GM10847 (cell line): Measurements from ENCODE around the gene HCN3.

Experiments used
- POLR2A ChIP-seq: IDR thresholded peaks from 2 replicates; pipeline ENCODE4 v1.6.1; 2011; ENCODE audit not compliant: insufficient read length; ENCODE audit errors: extremely low read depth

HCN3 gene

GRCh38 chr1:155300024-155300423, 22.8 kb downstream of the HCN3 start:
- no peak for TF ChIP-seq POLR2A

- no peak for TF ChIP-seq POLR2A
Measured at GRCh38 chr1:155300553-155301329, 23.5 kb downstream of the HCN3 start.

- no peak for TF ChIP-seq POLR2A
Measured at GRCh38 chr1:155301342-155301841, 24.1 kb downstream of the HCN3 start, which contains the start of gene PKLR. Gene PKLR (minus strand): TSS chr1:155301438. CDS start chr1:155301395, 43 bp downstream.

DNA sequence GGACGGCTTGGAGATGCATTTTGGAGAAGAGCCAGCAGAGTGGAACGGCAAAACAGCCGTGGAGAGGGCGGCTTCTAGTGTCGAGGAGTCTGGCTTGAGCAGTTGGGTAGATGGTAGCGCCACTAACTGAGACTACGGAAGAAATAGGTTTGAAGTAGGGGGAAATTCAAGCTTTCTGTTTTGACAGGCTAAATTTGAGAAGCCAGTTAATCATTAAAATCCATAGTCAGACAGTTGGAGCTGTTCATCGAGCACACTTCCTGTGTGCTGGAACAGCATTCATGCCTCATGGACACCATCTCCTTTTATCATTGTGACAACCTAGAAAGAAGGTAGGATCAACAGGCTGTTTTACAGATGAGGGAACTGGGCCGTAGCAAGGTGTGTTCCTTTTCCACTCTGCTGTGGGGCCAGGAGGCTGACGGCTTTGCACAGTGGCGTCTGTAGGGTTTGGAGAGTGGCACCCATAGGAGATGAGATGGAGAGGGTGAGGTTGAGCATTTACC, 27.3 kb downstream of the HCN3 start:
- no peak for TF ChIP-seq POLR2A

DNA sequence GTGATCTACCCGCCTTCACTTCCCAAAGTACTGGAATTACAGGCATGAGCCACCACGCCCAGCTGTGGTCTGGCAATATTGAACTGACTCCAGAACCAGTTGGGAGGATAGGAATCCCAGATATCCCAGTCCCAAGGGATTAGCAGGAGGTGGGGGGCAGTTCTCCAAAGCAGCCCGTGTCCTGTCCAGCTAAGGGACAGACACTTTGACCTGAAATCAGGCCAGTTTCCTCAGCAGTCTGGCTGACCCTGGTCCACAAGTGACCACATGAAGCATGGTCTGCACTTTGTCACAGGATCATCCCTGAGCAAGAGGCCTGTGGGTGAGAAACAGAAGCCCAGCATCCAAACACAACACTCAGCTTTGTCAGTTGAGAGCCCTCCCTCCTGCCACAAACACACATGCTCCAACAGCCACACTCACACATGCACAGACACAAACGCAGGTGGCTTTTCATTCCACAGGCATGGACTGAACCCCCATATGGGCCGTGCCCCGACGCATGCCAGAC, 28.7 kb downstream of the HCN3 start:
- TF ChIP-seq POLR2A, result no peak

- no peak for TF ChIP-seq POLR2A
Measured at GRCh38 chr1:155307247-155307740, 30.0 kb downstream of the HCN3 start.

- TF ChIP-seq POLR2A, result peak; percentile 86
Measured at GRCh38 chr1:155308493-155309422, 31.5 kb downstream of the HCN3 start, which contains the start of gene FDPS. Gene FDPS (plus strand): TSS chr1:155308866. CDS start chr1:155309790, 924 bp downstream.

DNA sequence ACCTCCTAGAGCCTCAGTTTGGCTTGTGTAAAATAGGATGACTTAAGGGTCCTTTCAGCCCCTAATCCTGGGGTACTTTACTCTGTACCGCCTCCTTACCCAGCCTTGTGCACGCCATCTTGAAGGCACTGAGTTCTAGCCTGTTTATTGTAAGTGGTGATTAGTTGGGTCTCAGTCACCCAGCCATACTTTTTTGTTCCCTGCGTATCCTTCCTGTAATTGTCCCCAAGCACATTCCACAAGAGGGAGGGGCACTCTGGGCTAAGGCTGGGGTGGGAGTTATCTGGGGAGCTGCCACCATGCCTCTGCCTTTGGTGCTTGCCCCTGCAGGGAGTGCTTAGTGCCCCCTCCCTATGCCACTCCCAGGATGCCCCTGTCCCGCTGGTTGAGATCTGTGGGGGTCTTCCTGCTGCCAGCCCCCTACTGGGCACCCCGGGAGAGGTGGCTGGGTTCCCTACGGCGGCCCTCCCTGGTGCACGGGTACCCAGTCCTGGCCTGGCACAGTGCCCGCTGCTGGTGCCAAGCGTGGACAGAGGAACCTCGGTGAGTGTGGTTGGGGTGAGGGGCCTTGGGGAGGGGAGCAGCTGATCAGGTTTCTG, 32.3 kb downstream of the HCN3 start:
- no peak for TF ChIP-seq POLR2A

DNA sequence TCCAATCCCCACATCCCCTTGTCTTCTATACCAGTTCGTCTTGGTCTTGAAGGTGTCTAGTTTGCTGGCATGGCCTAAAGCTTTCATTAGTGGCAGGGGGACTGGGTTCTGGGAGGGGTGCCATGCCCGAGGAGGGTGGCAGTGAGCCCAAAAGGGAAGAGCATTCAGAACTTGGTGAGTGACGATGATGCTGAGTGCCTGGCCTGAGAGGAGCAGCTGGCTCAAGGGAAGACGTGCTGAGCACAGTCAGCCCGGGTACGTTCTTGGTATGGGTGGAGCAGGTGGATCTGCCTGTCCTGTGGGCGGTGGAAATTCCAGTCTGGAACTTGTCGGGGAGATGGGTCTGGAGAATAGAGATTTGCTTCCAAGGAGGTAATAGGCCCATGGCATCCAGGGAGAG, 36.0 kb downstream of the HCN3 start:
- no peak for TF ChIP-seq POLR2A

GRCh38 chr1:155316922-155317321, 39.7 kb downstream of the HCN3 start:
- TF ChIP-seq POLR2A, result no peak

DNA sequence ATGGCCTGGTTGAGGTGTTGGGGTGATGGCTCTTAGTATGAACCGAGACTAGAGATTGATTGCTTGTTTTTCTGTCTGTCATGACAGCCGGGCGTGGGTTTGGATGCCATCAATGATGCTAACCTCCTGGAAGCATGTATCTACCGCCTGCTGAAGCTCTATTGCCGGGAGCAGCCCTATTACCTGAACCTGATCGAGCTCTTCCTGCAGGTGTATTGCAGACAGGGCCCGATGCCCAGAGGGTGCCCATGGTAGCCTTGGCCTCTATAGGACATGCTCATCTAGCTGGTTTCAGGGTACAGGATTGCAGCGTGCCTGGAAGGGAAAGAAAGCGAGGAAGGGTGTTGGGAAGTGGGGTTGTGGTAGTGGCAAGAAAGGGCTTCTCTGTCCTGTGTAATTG, 40.8 kb downstream of the HCN3 start:
- TF ChIP-seq POLR2A, result no peak

DNA sequence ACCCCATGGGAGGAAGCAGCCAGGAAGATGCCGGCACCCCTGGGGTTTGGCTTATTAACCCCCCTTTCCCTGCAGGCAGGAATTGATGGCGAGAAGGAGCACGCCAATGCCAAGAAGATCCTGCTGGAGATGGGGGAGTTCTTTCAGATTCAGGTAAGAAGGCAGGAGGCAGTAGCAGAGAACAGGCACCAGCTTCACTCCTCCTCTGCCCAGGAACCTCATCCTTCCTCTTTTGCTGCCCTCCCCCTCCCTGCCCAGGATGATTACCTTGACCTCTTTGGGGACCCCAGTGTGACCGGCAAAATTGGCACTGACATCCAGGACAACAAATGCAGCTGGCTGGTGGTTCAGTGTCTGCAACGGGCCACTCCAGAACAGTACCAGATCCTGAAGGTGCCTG, 42.3 kb downstream of the HCN3 start:
- no peak for TF ChIP-seq POLR2A

DNA sequence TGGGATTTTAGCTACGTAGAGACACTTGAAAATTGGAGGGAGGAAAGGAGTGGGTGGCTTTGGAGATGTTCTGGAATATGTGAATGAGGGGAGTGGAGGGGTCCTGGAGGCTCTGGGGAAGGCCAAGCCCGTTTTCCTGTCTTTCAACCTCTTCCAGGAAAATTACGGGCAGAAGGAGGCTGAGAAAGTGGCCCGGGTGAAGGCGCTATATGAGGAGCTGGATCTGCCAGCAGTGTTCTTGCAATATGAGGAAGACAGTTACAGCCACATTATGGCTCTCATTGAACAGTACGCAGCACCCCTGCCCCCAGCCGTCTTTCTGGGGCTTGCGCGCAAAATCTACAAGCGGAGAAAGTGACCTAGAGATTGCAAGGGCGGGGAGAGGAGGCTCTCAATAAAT, 43.0 kb downstream of the HCN3 start:
- TF ChIP-seq POLR2A, result no peak

- TF ChIP-seq POLR2A, result peak; percentile 31
Measured at GRCh38 chr1:155320661-155321617, 43.7 kb downstream of the HCN3 start, which contains the start of gene RUSC1. Gene RUSC1 (plus strand): TSS chr1:155320894. CDS start chr1:155321774, 880 bp downstream.
